Panc1 (cell line): ENCODE data around the gene CACNA1C. TPM values are rescaled to one million over a fixed set of nuclear protein-coding genes. Genes with fewer than 3 reads are reported as not detected.

Experiments
- ATAC-seq: fragments of 200-7000 bp; cut with Tn5 transposase; 2 replicates; pipeline ENCODE4 v1.9.1; 2020; ENCODE audit warnings: mild to moderate bottlenecking, moderate library complexity
- BruUV-seq: library from RNA; stranded (reverse); fragments of 400-500 nt; replicated peaks from 2 replicates; lab custom pipeline; 2021; lab: Mats Ljungman, UMichigan
- CTCF ChIA-PET: fragments of 300-600 bp; sonication (Branson Sonifier 250); formaldehyde crosslinking; loops from one replicate; lab custom pipeline; 2022; ENCODE audit warnings: antibody characterized with exemption; lab: Charles Lee
- POLR2A ChIA-PET: fragments of 300-600 bp; sonication (Branson Sonifier 250); formaldehyde crosslinking; loops from one replicate; lab custom pipeline; 2022; ENCODE audit warnings: antibody characterized with exemption; lab: Charles Lee
- DNase-seq: peaks from one replicate; pipeline ENCODE4 v3.0.0-alpha.2; 2010; ENCODE audit warnings: low read depth, low spot score
- H3K27ac ChIP-seq: 2 replicates; pipeline ENCODE4 v1.5.1; 2011; ENCODE audit warnings: mild to moderate bottlenecking, low read length, inconsistent platforms
- H3K27me3 ChIP-seq: fragments of 200-500 bp; sonication (Bioruptor generic); 2 replicates; pipeline ENCODE4 v1.6.0; 2014; ENCODE audit warnings: low read length, inconsistent platforms; ENCODE audit not compliant: control insufficient read depth, insufficient read depth
- H3K36me3 ChIP-seq: fragments of 200-500 bp; sonication (Bioruptor generic); 2 replicates; pipeline ENCODE4 v1.5.1; 2014; ENCODE audit warnings: inconsistent platforms, mild to moderate bottlenecking, low read length, moderate library complexity; ENCODE audit not compliant: control insufficient read depth, insufficient read depth
- H3K4me1 ChIP-seq: 2 replicates; pipeline ENCODE4 v1.5.1; 2011; ENCODE audit warnings: inconsistent platforms, mild to moderate bottlenecking, low read length, moderate library complexity; ENCODE audit not compliant: control insufficient read depth, insufficient read depth
- H3K4me3 ChIP-seq, 2 experiments: 2 replicates each; pipeline ENCODE4 v1.5.1; 2011 to 2012; ENCODE audit warnings: low read depth in 2 of 2, low read length in 2 of 2, mild to moderate bottlenecking in 2 of 2, inconsistent platforms in 1 of 2, moderate library complexity in 1 of 2
- H3K9me3 ChIP-seq: fragments of 200-500 bp; sonication (Bioruptor generic); 2 replicates; pipeline ENCODE4 v1.5.1; 2014; ENCODE audit warnings: low read depth, mild to moderate bottlenecking, inconsistent platforms, low read length, moderate library complexity; ENCODE audit not compliant: control insufficient read depth, insufficient read depth
- POLR2AphosphoS5 ChIP-seq: IDR thresholded peaks from 2 replicates; pipeline ENCODE4 v1.6.1; 2012; ENCODE audit warnings: mild to moderate bottlenecking, low read depth, low read length, moderate library complexity
- SIN3A ChIP-seq: IDR thresholded peaks from 2 replicates; pipeline ENCODE4 v1.6.1; 2012; ENCODE audit warnings: low read depth, mild to moderate bottlenecking, low read length, moderate library complexity, borderline replicate concordance; ENCODE audit not compliant: insufficient read depth
- TCF7L2 ChIP-seq: IDR thresholded peaks from 2 replicates; pipeline ENCODE4 v1.6.1; 2011; ENCODE audit warnings: mild to moderate bottlenecking, low read depth, low read length, inconsistent platforms
- in situ Hi-C: cut with HindIII; loops from 2 replicates; pipeline ENCODE4 v1.10.0; 2016; ENCODE audit warnings: low sequenced_read_pairs, low pct_unique_long_range_greater_than_20kb
- intact Hi-C: fragments of 100-400 bp; cut with micrococcal nuclease; formaldehyde crosslinking; loops from one replicate; pipeline ENCODE4 v1.10.0; 2022; ENCODE audit not compliant: unreplicated experiment
- total RNA-seq: library from RNA; stranded (reverse); gene quantifications from one replicate; pipeline ENCODE4 v1.2.1, GENCODE V29; 2021; ENCODE audit not compliant: unreplicated experiment
- TF ChIP-seq, protein P1 (sequence below): fragments of 450-650 bp; IDR thresholded peaks from 2 replicates; pipeline ENCODE4 v1.5.1; 2017; ENCODE audit warnings: mild to moderate bottlenecking
- TF ChIP-seq, protein P2 (sequence below), 2 experiments: IDR thresholded peaks; 2 replicates each; pipeline ENCODE4 v1.6.1; 2011 to 2012; ENCODE audit warnings: low read depth in 2 of 2, control low read depth in 1 of 2, low read length in 1 of 2, mild to moderate bottlenecking in 1 of 2, moderate library complexity in 1 of 2; ENCODE audit not compliant: insufficient read depth in 1 of 2

The CACNA1C gene
- total RNA-seq, 1 experiment from 2014 or later = 0.03 TPM

- CTCF ChIA-PET = no interaction called here
- Histone ChIP-seq H3K9me3 (no peaks in the 10 kb centered on the region), H3K27me3 (no peaks in the 10 kb centered on the region; the same call in 1 of the 2 replicates), H3K4me3 (no peak overlapping the region), H3K27ac (no peak overlapping the region), H3K36me3 (no peaks in the 10 kb centered on the region), H3K4me1 (no peaks in the 10 kb centered on the region)
- POLR2A ChIA-PET = no interaction called here
- intact Hi-C loops (no loop called here), in situ Hi-C loops (no loop called here)
- ATAC-seq (no peak), DNase-seq (no peak)
- BruUV-seq = no TSS peak
- TF ChIP-seq POLR2AphosphoS5 (no peak), TCF7L2 (no peak), SIN3A (no peak)
- TF ChIP-seq, protein P1, sequence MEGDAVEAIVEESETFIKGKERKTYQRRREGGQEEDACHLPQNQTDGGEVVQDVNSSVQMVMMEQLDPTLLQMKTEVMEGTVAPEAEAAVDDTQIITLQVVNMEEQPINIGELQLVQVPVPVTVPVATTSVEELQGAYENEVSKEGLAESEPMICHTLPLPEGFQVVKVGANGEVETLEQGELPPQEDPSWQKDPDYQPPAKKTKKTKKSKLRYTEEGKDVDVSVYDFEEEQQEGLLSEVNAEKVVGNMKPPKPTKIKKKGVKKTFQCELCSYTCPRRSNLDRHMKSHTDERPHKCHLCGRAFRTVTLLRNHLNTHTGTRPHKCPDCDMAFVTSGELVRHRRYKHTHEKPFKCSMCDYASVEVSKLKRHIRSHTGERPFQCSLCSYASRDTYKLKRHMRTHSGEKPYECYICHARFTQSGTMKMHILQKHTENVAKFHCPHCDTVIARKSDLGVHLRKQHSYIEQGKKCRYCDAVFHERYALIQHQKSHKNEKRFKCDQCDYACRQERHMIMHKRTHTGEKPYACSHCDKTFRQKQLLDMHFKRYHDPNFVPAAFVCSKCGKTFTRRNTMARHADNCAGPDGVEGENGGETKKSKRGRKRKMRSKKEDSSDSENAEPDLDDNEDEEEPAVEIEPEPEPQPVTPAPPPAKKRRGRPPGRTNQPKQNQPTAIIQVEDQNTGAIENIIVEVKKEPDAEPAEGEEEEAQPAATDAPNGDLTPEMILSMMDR = no peak
- TF ChIP-seq, protein P2, sequence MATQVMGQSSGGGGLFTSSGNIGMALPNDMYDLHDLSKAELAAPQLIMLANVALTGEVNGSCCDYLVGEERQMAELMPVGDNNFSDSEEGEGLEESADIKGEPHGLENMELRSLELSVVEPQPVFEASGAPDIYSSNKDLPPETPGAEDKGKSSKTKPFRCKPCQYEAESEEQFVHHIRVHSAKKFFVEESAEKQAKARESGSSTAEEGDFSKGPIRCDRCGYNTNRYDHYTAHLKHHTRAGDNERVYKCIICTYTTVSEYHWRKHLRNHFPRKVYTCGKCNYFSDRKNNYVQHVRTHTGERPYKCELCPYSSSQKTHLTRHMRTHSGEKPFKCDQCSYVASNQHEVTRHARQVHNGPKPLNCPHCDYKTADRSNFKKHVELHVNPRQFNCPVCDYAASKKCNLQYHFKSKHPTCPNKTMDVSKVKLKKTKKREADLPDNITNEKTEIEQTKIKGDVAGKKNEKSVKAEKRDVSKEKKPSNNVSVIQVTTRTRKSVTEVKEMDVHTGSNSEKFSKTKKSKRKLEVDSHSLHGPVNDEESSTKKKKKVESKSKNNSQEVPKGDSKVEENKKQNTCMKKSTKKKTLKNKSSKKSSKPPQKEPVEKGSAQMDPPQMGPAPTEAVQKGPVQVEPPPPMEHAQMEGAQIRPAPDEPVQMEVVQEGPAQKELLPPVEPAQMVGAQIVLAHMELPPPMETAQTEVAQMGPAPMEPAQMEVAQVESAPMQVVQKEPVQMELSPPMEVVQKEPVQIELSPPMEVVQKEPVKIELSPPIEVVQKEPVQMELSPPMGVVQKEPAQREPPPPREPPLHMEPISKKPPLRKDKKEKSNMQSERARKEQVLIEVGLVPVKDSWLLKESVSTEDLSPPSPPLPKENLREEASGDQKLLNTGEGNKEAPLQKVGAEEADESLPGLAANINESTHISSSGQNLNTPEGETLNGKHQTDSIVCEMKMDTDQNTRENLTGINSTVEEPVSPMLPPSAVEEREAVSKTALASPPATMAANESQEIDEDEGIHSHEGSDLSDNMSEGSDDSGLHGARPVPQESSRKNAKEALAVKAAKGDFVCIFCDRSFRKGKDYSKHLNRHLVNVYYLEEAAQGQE (IDR thresholded peaks at IDR 0.05; ENCODE audit: insufficient read depth in 1 of 2, low read depth in 2 of 2, low read length in 1 of 2) = no peak
These were observed 331.2 kb downstream of the CACNA1C start for GRCh38 chr12:2384029-2384386.

- ChIA-PET CTCF (no interaction called here), POLR2A (no interaction called here)
- intact Hi-C loops (no loop called here), in situ Hi-C loops (no loop called here)
- Histone ChIP-seq H3K9me3 (no peaks in the 10 kb centered on the region), H3K27ac (no peak overlapping the region), H3K36me3 (no peaks in the 10 kb centered on the region), H3K27me3 (no peaks in the 10 kb centered on the region; the same call in 1 of the 2 replicates), H3K4me3 (no peak overlapping the region), H3K4me1 (no peaks in the 10 kb centered on the region)
- TF ChIP-seq SIN3A = no peak
- TF ChIP-seq, protein P2 (IDR thresholded peaks at IDR 0.05; ENCODE audit: insufficient read depth in 1 of 2, low read depth in 2 of 2, low read length in 1 of 2) = no peak
- no peak for TF ChIP-seq POLR2AphosphoS5
- no peak for TF ChIP-seq TCF7L2
- TF ChIP-seq, protein P1 = no peak
- BruUV-seq = no TSS peak
- ATAC-seq (no peak), DNase-seq (no peak)
These were observed 332.0 kb downstream of the CACNA1C start for GRCh38 chr12:2384533-2385351.
